Uterus (tissue), 4 donors: ENCODE measurements around the gene CLSTN1. TPM values are rescaled to one million over a fixed set of nuclear protein-coding genes. Genes with fewer than 3 reads are reported as not detected.
"Not testable (repeated sequence)": the region's sequence is repeated elsewhere in the genome, so short reads cannot be mapped to it uniquely, and the experiment has no call there.

Experiments used
- DNase-seq, 2 donors: peaks; one replicate each; pipeline ENCODE4 v3.0.0-alpha.2; 2019 to 2020
- H3K27ac ChIP-seq, 2 donors: fragments of 200-600 bp; sonication (generic); 1 replicate in 1 of 2; 2 replicates in 1 of 2; pipeline ENCODE4 v1.5.1; 2016 to 2018
- H3K27me3 ChIP-seq, 2 donors: fragments of 200-600 bp; sonication (generic); one replicate each; pipeline ENCODE4 v1.5.1; 2018 to 2019; ENCODE audit warnings: control low read depth in 1 of 2
- H3K36me3 ChIP-seq, 2 donors: fragments of 200-600 bp; sonication (generic); one replicate each; pipeline ENCODE4 v1.5.1; 2019; ENCODE audit warnings: control low read depth in 1 of 2
- H3K4me1 ChIP-seq, 2 donors: fragments of 200-600 bp; sonication (generic); one replicate each; pipeline ENCODE4 v1.5.1; 2018 to 2019; ENCODE audit warnings: control low read depth in 1 of 2
- H3K4me3 ChIP-seq, 2 donors: fragments of 200-600 bp; sonication (generic); 1 replicate in 1 of 2; 2 replicates in 1 of 2; pipeline ENCODE4 v1.5.1; 2018 to 2019; ENCODE audit warnings: mild to moderate bottlenecking in 1 of 2
- H3K9me3 ChIP-seq, 2 donors: fragments of 200-600 bp; sonication (generic); one replicate each; pipeline ENCODE4 v1.5.1; 2019; ENCODE audit warnings: control low read depth in 1 of 2
- CTCF ChIP-seq, 4 experiments: fragments of 200-600 bp in 2 of 4; fragments of 450-650 bp in 2 of 4; sonication (generic) in 2 of 4; IDR thresholded peaks; one replicate each; pipeline ENCODE4 v1.5.1; 2016 to 2019; ENCODE audit warnings: antibody characterized with exemption in 4 of 4, mild to moderate bottlenecking in 2 of 4, moderate library complexity in 1 of 4
- POLR2A ChIP-seq, 2 donors: fragments of 450-650 bp; IDR thresholded peaks; one replicate each; pipeline ENCODE4 v1.6.1; 2016; ENCODE audit warnings: antibody characterized with exemption in 2 of 2, mild to moderate bottlenecking in 1 of 2, moderate library complexity in 1 of 2
- intact Hi-C: fragments of 100-400 bp; cut with DNase I; formaldehyde crosslinking; loops from one replicate; pipeline ENCODE4 v1.15.1; 2023; ENCODE audit warnings: low total_unique reads
- total RNA-seq, 4 donors: library from RNA; depleted of rRNA in 3 of 4; stranded (reverse); fragments of >200 nt in 3 of 4; gene quantifications; one replicate each; pipeline versions ENCODE4 v1.1.0 to v1.2.4, GENCODE V29; 2014 to 2023
- donor health status: DM: yes; HTN: yes; CAD: no.

CLSTN1 gene
- total RNA-seq, 4 donors from 2014 or later, result 46.8 to 184 (median 94.0) TPM

DNA sequence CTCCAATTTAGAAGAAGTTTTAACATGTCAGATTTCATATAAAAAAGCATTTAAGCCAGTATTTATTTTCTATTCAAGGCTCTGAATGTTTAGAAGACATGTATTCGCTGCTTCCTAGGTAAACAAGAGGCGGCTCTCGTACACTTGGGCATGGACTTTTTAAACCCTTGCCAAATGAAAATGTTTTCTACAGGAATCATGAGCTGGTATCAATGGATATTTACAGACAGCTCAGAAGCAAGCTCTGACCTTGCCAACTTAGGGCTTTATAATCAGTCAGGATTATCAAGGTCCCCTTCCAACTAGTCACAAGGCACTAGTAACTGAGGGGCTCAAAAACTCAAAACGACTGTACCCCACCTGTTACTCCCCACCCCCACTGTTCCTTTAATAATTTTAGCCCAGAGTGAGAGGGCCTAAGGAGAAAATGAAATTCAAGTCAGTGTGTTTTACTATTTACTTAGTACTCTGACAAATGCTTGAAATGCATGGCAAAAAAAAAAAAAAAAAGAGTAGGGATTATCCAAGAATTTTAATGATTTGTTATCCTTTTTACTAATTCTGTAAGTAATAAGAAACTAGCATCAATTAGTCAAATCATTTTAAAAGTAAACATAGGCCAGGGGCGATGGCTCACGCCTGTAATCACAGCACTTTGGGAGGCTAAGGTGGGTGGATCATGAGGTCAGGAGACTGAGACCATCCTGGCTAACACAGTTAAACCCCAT, 12.4 kb downstream of the CLSTN1 start:
- Histone ChIP-seq H3K27ac (no peak overlapping the region), H3K9me3 (no peaks in the 10 kb centered on the region), H3K36me3 (no peaks in the 10 kb centered on the region), H3K4me3 (no peak overlapping the region), H3K27me3 (no peaks in the 10 kb centered on the region), H3K4me1 (peaks cover 5 to 12% of the 10 kb centered on the region in 2 donors)
- TF ChIP-seq POLR2A (IDR thresholded peaks at IDR 0.05) (no peak), CTCF (IDR thresholded peaks at IDR 0.05) (no peak)
- intact Hi-C loops, result no loop called here
- peak in 1 of 2 donors; percentile 1 for DNase-seq

GRCh38 chr1:9809100-9809510, 14.7 kb downstream of the CLSTN1 start:
- Histone ChIP-seq H3K27ac (no peak overlapping the region), H3K9me3 (no peaks in the 10 kb centered on the region), H3K4me3 (no peak overlapping the region), H3K27me3 (no peaks in the 10 kb centered on the region), H3K4me1 (peaks cover 5 to 7% of the 10 kb centered on the region in 2 donors), H3K36me3 (no peaks in the 10 kb centered on the region)
- DNase-seq, result peak in 1 of 2 donors; percentile 9
- intact Hi-C loops, result no loop called here
- TF ChIP-seq CTCF (IDR thresholded peaks at IDR 0.05) (no peak), POLR2A (IDR thresholded peaks at IDR 0.05) (no peak)

- Histone ChIP-seq H3K9me3 (no peaks in the 10 kb centered on the region), H3K27me3 (no peaks in the 10 kb centered on the region), H3K36me3 (no peaks in the 10 kb centered on the region), H3K27ac (no peak overlapping the region), H3K4me3 (no peak overlapping the region), H3K4me1 (peaks cover 5 to 12% of the 10 kb centered on the region in 2 donors)
- peak in 1 of 2 donors; percentile 4 for DNase-seq
- intact Hi-C loops, result no loop called here
- no peak for TF ChIP-seq POLR2A (IDR thresholded peaks at IDR 0.05)
- no peak for TF ChIP-seq CTCF (IDR thresholded peaks at IDR 0.05)
Observed at GRCh38 chr1:9808459-9808858, 15.3 kb downstream of the CLSTN1 start.

GRCh38 chr1:9807541-9807940, 16.2 kb downstream of the CLSTN1 start:
- intact Hi-C loops, result no loop called here
- Histone ChIP-seq H3K36me3 (no peaks in the 10 kb centered on the region), H3K4me1 (peaks cover 5 to 13% of the 10 kb centered on the region in 2 donors), H3K9me3 (no peaks in the 10 kb centered on the region), H3K27me3 (no peaks in the 10 kb centered on the region), H3K4me3 (no peak overlapping the region), H3K27ac (no peak overlapping the region)
- no peak for TF ChIP-seq POLR2A (IDR thresholded peaks at IDR 0.05)
- TF ChIP-seq CTCF (IDR thresholded peaks at IDR 0.05), result no peak
- peak in 1 of 2 donors; percentile 14 for DNase-seq

GRCh38 chr1:9805972-9806371, 17.8 kb downstream of the CLSTN1 start:
- H3K4me3 ChIP-seq, intact Hi-C loops, H3K4me1 ChIP-seq, H3K27me3 ChIP-seq, H3K9me3 ChIP-seq, H3K27ac ChIP-seq, DNase-seq, H3K36me3 ChIP-seq: not testable (repeated sequence)
